PFSK-1 (cell line): ENCODE data around the gene DRD3.

ENCODE experiments used
- POLR2AphosphoS5 ChIP-seq: IDR thresholded peaks from 2 replicates; pipeline ENCODE4 v1.6.1; 2012; ENCODE audit warnings: low read depth, mild to moderate bottlenecking, control low read depth, low read length, moderate library complexity
- SIN3A ChIP-seq: IDR thresholded peaks from 2 replicates; pipeline ENCODE4 v1.6.1; 2012; ENCODE audit warnings: mild to moderate bottlenecking, low read length, moderate library complexity, borderline replicate concordance; ENCODE audit not compliant: insufficient read depth
- TAF1 ChIP-seq: IDR thresholded peaks from 2 replicates; pipeline ENCODE4 v1.6.1; 2012; ENCODE audit warnings: low read length, control low read depth, borderline replicate concordance; ENCODE audit not compliant: insufficient read depth

GRCh38 chr3:114151091-114151490 is 27.8 kb downstream of the DRD3 start:
- no peak for TF ChIP-seq POLR2AphosphoS5
- TF ChIP-seq TAF1, result no peak
- TF ChIP-seq SIN3A, result no peak
